Upper lobe of left lung (tissue), 4 donors: ENCODE measurements around the gene FOXP1.

Experiments
- CTCF ChIP-seq, 6 experiments: fragments of 450-650 bp in 4 of 6; fragments of 200-600 bp in 2 of 6; sonication (generic) in 2 of 6; IDR thresholded peaks; one replicate each; pipeline ENCODE4 v1.5.1; 2016 to 2019; ENCODE audit warnings: antibody characterized with exemption in 6 of 6
- POLR2AphosphoS5 ChIP-seq, 2 donors: sonication (generic); formaldehyde crosslinking; IDR thresholded peaks; one replicate each; pipeline ENCODE4 v1.5.1; 2017; ENCODE audit warnings: antibody characterized with exemption in 2 of 2

- TF ChIP-seq CTCF (IDR thresholded peaks at IDR 0.05) (no peak), POLR2AphosphoS5 (IDR thresholded peaks at IDR 0.05) (no peak)
Measured at GRCh38 chr3:71053495-71053894, 530.0 kb downstream of the FOXP1 start.
